Measurements from ENCODE around the gene SBK3.
"Not testable (repeated sequence)": the region's sequence is repeated elsewhere in the genome, so short reads cannot be mapped to it uniquely, and the experiment has no call there.

Gene SBK3

DNA sequence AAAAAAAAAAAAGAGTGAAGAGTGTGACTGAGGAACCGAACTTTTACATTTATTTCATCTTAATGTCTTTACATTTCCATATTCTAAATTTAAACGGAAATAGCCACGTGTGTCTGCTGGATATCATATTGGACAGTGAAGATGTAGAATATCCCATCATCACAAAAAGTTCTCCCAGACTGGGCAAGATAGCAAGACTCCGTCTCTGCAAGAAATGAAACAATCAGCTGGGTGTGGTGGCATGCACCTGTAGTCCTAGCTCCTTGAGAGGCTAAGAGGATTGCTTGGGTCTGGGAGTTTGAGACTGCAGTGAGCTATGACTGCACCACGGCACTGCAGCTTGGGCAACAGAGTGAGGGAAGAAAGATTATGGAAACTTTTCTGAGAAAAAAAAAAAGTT is 31.4 kb upstream of the SBK3 start:
- DNase-seq (ENCODE audit: low spot score), result no peak

DNA sequence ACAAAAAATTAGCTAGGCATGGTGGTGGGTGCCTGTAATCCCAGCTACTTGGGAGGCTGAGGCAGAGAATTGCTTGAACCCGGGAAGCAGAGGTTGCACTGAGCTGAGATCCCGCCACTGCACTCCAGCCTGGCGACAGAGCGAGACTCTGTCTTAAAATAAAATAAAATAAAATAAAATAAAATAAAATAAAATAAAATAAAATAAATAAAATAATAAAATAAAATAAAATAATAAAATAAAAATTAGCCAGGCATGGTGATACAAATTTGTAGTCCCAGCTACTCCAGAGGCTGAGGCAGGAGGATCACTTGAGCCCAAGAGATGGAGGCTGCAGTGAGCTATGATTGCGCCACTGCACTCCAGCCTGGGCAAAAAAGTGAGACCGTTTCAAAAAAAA is 28.6 kb upstream of the SBK3 start:
- not testable (repeated sequence) for DNase-seq (ENCODE audit: low spot score)

DNA sequence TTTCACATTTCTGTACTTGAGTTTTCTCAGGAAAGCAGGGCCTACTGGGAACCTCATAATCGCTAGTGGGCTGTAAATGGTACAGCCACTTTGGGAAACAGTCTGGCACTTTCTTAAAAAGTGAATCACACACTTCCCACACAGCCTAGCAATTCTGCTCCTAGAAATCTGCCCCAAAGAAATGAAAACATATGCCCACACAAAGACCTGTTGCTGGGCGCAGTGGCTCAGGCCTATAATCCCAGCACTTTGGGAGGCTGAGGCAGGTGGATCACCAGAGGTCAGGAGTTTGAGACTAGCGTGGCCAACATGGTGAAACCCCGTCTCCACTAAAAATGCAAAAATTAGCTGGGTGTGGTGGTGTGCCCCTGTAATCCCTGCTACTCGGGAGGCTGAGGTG is 24.1 kb upstream of the SBK3 start:
- not testable (repeated sequence) for DNase-seq (ENCODE audit: low spot score)

DNA sequence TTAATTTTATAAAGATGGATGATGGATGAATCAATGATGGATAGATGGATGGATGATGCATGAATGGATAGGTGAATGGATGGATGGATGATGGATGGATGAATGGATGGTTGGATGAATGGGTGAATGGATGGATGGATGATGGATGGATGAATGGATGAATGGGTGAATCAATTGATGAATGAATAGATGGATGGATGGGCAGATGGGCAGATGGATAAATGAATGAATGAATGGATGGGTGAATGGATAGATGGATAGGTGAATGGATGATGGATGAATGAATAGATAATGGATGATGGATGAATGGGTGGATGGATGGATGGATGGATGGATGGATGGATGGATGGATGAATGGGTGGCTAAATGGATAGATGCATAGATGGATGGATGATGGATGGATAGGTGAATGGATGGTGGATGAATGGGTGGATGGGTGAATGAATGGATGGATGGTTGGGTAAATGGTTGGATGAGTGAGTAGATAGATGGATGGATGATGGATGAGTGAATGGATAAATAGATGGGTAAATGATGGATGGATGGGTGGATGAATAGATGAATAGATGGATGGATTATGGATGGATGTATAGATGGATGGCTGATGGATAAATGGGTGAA is 22.5 kb upstream of the SBK3 start:
- no peak for DNase-seq (ENCODE audit: low spot score)

DNA sequence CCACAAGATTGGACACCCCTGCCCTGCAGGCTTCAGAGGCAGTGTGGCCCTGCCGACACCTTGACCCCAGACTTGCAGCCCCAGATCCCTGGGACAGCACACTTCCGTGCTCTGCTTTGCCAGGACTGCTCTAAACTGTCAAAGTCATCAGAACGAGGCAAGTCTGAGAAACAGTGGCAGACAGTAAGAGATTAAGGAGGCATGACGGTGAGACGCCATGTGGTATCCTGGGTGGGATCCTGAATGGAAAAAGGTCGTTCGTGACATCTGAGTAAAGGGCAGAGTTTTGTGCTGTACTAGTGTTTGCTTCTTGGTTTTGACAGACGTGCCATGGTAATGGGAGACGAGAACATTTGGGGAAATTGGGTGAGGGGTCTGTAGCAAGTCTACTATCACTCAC is 21.5 kb upstream of the SBK3 start:
- no peak for DNase-seq (ENCODE audit: low spot score)

DNA sequence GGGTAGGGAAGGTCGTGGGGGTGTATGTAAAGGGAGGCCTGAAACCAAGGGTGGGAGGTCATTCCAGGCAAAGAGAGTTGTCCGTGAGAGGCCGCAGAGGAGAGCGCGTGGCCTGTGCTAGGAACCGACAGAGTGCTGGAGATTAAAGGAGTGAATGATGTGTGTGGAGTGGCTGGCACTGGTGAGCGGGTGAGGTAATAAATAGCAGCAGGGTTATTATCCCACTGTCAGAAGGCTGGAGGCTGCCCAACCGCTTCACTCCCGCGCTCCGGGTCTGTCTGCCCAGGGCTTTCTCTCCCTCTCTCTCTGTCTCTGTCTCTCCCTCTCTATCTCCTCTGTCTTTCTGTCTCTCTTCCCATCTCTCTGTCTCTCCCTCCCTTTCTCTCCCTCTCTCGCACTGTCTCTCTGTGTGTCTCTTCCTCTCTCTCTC is 17.9 kb upstream of the SBK3 start:
- DNase-seq (ENCODE audit: low spot score), result no peak

DNA sequence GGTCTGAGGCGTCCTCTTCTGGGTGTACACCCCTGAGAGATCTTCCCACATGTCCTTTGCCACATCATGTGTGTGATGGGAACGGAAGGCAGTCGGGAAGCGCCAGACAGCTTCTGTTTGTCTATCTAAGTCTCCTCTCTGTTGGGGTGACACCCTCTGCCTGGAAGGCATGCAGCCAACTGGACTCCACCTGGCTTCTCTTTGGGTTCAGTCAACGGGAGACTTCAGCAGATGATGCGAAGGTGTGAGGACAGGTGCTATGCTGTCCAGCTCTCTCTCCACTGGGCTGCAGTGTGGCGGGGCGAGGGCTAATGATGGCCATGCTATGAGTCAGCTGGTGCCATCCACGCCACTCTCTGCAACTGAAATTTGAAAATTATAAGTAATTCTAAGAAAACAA is 14.3 kb upstream of the SBK3 start:
- no peak for DNase-seq (ENCODE audit: low spot score)

DNA sequence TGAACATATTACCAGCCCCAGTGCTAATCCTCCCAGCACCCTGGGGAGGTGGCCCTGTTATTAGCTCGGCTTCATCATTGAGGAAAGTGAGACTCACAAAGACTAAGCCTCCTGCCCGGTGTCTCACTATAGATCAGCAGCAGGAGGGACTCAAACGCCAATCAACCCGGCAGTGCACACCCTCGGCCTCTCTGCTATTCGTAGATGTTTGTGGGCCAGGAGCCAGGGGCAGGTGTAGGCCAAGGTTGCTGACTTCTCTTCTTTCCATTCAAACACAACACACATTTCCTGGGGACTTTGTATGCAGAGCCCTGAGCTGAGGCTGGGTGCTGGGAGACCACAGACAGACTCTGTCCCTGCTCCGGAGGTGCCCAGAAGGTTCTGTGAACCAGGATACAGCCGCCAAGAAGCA is 9.4 kb upstream of the SBK3 start:
- DNase-seq (ENCODE audit: low spot score), result no peak

DNA sequence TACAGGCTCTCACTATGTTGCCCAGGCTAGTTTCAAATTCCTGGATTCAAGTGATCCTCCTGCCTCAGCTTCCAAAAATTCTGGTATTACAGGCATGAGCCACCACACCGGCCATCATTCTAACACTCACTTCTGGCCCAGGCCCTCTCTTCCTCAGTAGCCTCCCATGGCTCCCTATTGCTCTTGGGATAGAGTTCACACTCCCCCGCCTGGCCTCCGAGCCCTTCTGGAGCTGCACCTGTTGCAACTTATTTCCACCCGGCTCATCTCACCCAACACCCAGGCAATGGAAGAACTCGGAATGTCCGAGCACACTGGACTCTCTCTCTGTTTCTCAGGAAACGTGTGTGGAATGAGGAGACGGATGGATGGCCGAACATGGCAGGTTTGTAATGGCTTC is 9.0 kb upstream of the SBK3 start:
- DNase-seq (ENCODE audit: low spot score), result no peak

DNA sequence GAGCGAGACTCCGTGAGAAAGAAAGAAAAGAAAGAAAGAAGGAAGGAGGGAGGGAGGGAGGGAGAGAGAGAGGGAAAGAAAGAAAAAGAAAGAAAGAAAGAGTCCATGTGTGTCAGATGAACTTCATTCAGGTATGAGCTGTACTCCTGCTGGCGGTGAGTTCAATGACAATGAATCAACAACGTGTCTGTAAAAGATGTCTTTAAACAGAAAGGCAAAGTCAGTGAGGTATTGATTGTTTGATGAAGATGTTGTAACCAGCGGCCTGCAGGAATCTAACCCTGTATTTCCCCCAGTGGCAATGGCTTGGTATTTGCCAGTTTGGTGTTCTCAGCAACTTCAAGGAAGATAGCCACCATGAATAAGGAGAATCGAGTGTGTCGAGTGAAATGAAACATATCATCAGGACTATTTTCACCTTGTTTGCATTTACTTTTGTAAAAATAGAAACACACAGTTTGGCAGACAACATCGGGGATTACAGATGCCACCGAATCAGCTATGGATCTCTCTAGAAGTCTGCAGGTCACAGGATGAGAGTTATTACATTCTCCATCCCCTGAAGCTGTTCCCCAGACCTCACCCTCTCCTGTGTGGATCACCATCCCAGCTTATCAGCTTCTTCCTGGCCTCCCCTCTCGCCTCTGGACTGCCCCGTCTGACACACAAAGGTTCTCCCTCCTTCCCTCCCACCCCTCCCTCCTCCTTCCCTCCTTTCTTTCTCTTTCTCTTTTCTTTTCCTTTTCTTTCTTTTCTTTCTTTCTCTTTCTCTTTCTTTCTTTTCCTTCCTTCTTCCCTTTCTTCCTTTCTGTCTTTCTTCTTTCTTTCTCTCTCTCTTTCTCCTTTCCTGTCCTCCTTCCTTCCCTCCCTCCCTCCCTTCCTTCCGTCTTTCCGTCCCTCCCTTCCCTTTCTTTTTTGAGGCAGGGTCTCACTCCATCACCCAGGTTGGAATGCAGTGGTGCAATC is 8.2 kb upstream of the SBK3 start:
- no peak for DNase-seq (ENCODE audit: low spot score)

DNA sequence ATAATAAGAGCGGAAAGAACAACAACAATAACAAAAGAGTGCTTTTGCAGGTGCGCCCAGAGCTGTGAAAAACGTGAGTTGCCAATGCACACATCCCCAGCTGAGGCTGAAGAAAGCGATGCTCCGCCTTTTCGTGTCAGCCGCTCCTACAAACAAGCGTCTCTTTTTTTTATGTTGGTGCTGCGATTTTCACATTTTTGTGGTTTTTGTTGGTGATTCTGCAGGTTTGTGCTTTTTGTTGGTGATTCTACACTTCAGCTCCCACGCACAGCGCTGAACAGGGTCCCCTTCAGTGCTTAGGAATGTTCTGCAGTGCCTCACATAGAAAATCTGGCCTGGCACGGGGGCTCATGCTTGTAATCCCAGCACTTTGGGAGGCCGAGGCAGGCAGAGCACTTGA is 7.3 kb upstream of the SBK3 start:
- DNase-seq (ENCODE audit: low spot score), result no peak

DNA sequence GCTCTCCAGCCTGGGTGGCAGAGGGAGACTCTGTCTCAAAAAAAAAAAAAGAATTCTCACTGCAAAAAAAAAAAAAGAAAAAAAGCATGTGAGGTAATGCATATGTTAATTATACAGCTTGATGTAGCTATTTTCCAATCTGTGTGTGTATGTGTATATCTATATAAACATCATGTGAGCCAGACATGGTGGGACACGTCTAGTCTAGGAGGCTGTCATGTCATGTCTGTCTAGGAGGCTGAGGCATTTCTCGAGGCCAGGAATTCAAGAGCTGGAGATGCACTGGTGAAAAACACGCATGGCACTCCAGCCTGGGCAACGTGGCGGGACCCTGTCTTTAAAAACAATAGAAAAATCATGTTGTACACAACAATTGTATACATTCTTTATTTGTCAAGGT is 6.9 kb upstream of the SBK3 start:
- no peak for DNase-seq (ENCODE audit: low spot score)

DNA sequence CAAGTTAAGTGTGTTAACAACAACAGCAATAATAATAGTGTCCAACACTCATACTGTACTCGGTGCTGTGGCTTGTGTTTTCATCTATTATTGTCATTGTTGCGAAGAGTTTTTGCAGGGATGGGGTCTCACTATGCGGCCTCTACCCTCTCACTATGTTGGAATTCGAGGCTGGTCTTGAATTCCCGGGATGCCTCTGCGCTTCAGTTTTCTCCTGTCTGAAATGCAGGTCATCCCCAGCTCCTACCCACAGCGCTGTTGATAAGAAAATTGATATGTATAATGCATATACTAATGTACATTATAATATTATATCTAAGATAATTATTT is 4.9 kb upstream of the SBK3 start:
- no peak for DNase-seq (ENCODE audit: low spot score)

DNA sequence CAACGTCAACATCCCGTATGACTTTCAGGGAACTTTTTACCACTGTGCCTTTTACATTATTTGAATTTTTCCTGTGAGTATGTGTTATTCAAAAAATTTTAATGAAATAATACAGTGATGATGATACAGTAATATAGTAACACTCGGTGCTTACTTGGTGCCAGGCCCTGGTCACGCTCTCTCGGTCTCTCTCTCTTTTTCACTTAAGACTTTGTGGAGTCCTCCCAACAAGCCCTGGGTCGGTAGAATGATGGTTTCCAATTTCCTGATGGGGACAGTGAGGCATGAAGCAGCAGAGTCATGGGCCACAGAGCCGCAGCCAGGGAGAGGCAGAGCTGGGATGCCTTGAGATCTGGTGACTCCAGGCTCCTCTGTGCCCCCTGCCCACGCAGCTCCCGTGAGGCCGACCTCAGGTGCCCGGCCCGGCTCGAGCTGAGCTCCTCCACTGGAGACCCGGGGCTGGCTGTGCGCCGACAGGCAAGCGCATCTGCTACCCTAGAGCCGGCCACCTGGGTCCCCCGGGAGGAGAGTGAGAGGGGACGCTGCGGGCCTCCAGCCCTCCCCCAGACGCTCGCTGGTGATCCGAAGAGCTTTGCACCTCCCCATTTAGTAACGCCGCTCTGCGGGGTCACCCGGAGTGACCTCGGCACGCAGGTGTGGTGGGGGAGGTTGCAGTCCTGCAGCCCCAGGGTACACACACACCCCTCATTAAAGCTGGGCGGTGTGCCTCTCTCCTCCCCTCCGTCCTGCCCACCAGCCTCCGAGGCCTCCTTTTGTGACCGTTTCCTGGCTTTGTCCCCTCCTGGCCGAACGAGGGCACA is 4.4 kb upstream of the SBK3 start:
- no peak for DNase-seq (ENCODE audit: low spot score)

DNA sequence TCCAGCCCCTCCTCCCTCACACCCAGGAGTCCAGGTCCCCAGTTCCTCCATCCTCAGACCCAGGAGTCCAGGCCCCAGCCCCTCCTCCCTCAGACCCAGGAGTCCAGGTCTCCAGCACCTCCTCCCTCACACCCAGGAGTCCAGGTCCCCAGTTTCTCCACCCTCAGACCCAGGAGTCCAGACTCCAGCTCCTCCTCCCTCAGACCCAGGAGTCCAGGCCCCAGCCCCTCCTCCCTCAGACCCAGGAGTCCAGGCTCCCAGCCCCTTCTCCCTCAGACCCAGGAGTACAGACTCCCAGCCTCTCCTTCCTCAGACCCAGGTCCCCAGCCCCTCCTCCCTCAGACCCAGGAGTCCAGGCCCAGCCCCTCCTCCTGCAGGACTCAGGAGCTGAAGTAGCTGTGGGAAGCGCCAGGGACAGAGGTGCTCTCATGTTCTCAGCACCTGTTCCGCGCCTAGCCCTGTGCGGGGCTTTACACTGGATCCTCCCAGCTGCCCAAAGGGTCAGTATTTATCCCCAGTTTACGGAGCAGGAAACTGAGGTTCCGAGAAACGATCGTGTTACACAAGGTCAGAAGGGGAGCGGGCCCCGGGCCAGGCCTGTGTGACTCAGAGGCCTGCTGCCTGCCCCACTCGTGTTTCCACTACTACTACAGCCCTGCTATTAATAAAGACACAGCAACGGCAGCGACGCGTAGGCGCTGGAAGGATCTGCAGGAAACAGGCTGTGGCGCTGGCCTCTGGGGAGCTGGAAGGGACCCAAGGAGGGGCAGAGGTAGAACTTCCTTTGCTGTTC is 1.7 kb upstream of the SBK3 start:
- no peak for DNase-seq (ENCODE audit: low spot score)

DNA sequence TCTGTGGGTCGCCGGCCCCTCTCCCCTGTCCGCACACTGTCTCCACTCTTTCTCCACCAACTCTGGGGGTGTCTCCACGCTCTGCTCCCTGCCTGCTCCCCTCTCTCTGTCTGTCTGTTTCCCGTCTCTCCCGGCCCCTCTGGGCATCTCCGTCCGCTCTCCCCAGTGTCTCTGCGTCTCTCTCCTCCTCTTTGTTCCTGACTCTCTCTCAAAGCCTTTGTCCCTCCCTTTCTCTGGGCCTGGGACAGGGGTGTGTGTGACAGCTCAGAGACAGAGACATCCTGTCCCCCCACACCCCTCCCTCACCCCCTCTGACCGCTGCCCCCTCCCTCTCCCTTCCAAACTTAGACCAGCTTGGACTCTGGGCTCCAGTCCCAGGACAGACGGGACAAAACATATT is 668 bp upstream of the SBK3 start:
- DNase-seq (ENCODE audit: low spot score), result no peak

DNA sequence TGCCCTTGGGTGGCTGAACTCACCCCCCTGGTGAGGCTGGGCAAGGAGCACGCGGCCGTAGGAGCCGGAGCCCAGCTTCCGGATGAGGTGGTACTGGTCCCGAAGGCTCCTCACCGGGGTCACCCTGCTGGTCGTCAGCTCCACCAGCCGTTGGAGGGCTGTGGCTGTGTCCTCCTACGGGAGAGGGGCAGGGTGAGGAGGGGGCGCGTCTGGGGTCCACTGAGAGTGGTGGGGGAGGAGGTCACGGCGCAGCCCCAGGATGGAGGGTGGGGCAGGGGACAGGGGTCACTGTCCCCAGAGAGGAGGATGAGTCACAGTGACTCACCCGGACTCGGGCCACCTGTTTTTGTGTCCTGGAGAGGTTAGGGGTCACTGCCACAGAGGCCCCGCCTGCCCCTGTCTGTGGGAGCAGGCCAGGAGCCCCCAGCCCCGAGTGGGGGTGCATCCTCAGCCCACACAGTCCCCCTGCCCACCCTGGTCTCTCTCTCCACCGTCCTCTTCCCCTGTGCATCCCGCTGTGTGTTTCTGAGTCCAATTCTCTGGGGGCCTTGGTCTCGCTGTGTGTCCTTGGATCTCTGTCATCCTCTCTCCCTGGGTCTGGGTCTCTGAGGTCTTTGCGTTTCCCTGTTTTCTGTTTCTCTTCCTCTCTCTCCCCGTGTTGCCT is 435 bp downstream of the SBK3 start:
- DNase-seq (ENCODE audit: low spot score), result no peak

DNA sequence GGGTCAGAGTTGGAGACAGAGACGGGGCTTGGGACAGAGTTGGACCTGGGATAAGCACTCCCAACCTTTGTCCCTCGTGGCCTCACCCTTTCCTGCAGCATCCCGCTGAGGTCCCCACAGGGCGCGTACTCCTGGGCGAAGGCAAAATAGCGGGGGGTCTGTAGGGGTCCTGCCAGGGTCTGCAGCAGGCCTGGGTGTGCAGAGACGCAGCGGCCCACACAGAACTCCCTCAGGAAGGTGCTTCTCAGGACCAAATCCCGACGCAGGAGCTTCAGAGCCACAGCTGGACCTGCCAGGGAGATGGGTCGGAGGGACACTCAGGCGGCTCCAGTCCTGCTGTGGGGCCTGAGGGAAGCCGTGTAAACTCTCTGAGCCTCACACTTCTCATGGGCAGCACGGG is 1.3 kb downstream of the SBK3 start:
- DNase-seq (ENCODE audit: low spot score), result no peak

DNA sequence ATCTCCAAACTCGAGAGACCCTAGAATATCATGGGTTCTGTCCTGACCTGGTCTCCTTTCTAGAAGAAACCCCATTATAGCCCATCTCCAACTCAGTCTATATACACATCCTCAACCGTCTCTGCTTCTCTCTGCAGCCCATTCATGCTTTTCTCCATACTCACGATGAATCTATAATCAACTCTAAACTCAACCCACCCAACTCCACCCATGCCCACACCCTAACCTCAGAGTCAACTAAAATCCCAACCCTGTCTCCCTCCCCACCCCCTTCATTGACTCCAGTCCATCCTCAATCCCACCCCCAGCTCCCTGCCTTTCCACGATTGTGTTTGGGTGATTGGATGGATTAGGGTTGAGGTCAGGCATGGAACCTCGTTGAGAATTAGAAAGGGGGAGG is 1.8 kb downstream of the SBK3 start:
- DNase-seq (ENCODE audit: low spot score), result no peak

DNA sequence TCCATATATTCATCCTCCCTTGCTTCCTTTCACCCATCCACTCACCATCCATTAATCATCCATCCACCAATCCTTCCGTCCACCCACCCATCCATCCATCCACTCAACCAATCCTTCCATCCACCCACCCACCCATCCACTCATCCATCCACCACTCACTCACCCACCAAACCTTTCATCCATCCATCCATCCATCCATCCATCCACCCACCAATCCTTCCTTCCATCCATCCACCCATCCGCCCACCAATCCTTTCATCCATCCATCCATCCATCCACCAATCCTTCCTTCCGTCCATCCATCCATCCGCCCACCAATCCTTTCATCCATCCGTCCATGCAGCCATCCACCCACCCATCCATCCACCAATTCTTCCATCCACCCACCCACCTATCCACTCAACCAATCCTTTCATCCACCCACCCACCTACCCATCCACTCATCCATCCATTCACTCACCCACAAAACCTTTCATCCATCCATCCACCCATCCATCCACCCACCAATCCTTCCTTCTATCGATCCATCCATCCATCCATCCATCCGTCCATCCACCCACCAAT is 3.0 kb downstream of the SBK3 start:
- no peak for DNase-seq (ENCODE audit: low spot score)

DNA sequence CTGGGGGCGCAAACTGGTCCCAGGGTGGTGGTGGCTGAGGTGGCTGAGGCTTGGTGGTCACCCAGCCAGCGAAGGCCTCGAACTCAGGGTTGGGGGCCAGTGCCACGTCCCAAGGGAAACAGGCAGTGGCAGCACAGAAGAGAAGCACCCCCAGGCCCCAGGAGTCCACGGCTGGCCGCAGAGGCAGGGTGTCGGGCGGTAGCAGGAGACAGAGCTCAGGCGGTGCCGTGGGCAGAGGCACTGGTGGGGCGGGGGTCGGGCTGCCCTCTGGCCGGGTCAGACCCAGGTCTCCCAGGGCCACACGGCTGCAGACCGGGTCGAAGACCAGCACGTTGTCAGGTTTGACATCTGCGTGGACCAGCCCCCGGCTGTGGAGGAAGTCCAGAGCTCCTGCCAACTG is 4.3 kb downstream of the SBK3 start:
- DNase-seq (ENCODE audit: low spot score), result no peak

Data from CD4-positive, alpha-beta T cell treated with Interleukin-2 at 100 ng/mL for 4 hours (primary cell).